ENCODE results near the gene TCF3. TPM values are rescaled to one million over a fixed set of nuclear protein-coding genes. Genes with fewer than 3 reads are reported as not detected.

TCF3 gene
- total RNA-seq, 2 donors from 2014 or later, result 18.5 to 28.7 TPM

- peaks cover 0 to 1% of the 10 kb centered on the region in 2 donors for H3K4me1 ChIP-seq
- H3K36me3 ChIP-seq, result peaks cover 41% of the 10 kb centered on the region
- TF ChIP-seq CTCF (IDR thresholded peaks at IDR 0.05), result no peak
- DNase-seq (ENCODE audit: low spot score), result no peak
- H3K4me3 ChIP-seq, result no peak overlapping the region
- no peaks in the 10 kb centered on the region for H3K27me3 ChIP-seq
- no peaks in the 10 kb centered on the region for H3K9me3 ChIP-seq
- H3K27ac ChIP-seq, result no peak overlapping the region
Measured at GRCh38 chr19:1584500-1585242, 67.7 kb downstream of the TCF3 start.

GRCh38 chr19:1582201-1582600, 70.2 kb downstream of the TCF3 start:
- Histone ChIP-seq H3K27me3 (no peaks in the 10 kb centered on the region), H3K4me1 (peaks cover 0 to 5% of the 10 kb centered on the region in 2 donors), H3K27ac (no peak overlapping the region), H3K9me3 (no peaks in the 10 kb centered on the region), H3K36me3 (peaks cover 52% of the 10 kb centered on the region), H3K4me3 (no peak overlapping the region)
- no peak for DNase-seq (ENCODE audit: low spot score)
- TF ChIP-seq CTCF (IDR thresholded peaks at IDR 0.05), result no peak

- Histone ChIP-seq H3K36me3 (peaks cover 58% of the 10 kb centered on the region), H3K9me3 (no peaks in the 10 kb centered on the region), H3K27ac (no peak overlapping the region), H3K4me3 (no peak overlapping the region), H3K4me1 (peaks cover 0 to 9% of the 10 kb centered on the region in 2 donors), H3K27me3 (no peaks in the 10 kb centered on the region)
- TF ChIP-seq CTCF (IDR thresholded peaks at IDR 0.05), result no peak
- DNase-seq (ENCODE audit: low spot score), result no peak
Measured at GRCh38 chr19:1580957-1581356, 71.5 kb downstream of the TCF3 start.

- no peaks in the 10 kb centered on the region for H3K27me3 ChIP-seq
- peaks cover 58% of the 10 kb centered on the region for H3K36me3 ChIP-seq
- no peaks in the 10 kb centered on the region for H3K9me3 ChIP-seq
- TF ChIP-seq CTCF (IDR thresholded peaks at IDR 0.05), result no peak
- no peak overlapping the region for H3K27ac ChIP-seq
- DNase-seq (ENCODE audit: low spot score), result no peak
- H3K4me3 ChIP-seq, result no peak overlapping the region
- peaks cover 0 to 9% of the 10 kb centered on the region in 2 donors for H3K4me1 ChIP-seq
Measured at GRCh38 chr19:1580382-1580781, 72.0 kb downstream of the TCF3 start.

GRCh38 chr19:1579222-1579621, 73.2 kb downstream of the TCF3 start:
- H3K9me3 ChIP-seq, result no peaks in the 10 kb centered on the region
- H3K27ac ChIP-seq, result no peak overlapping the region
- H3K27me3 ChIP-seq, result no peaks in the 10 kb centered on the region
- peaks cover 0 to 9% of the 10 kb centered on the region in 2 donors for H3K4me1 ChIP-seq
- no peak for TF ChIP-seq CTCF (IDR thresholded peaks at IDR 0.05)
- peaks cover 55% of the 10 kb centered on the region for H3K36me3 ChIP-seq
- DNase-seq (ENCODE audit: low spot score), result no peak
- no peak overlapping the region for H3K4me3 ChIP-seq

All from right atrium auricular region (tissue), 2 donors.